GM12892 (cell line): ENCODE measurements around the gene NFKBIA.
A peak's percentile ranks its signal among the peaks of the same experiment; 100 is the strongest.

Experiments used
- DNase-seq: peaks from one replicate; pipeline ENCODE4 v3.0.0; 2011; ENCODE audit not compliant: insufficient read length
- FAIRE-seq: peaks from 2 replicates; lab custom pipeline; 2011; peaks lifted over from hg19 to GRCh38; lab: Jason Lieb, UNC
- POLR2A ChIP-seq: IDR thresholded peaks from 2 replicates; pipeline ENCODE4 v1.6.1; 2011; ENCODE audit warnings: low read depth, low read length, control low read depth
- POLR2AphosphoS5 ChIP-seq: IDR thresholded peaks from 2 replicates; pipeline ENCODE4 v1.6.1; 2011; ENCODE audit warnings: low read depth, low read length, control low read depth
- TAF1 ChIP-seq: IDR thresholded peaks from 2 replicates; pipeline ENCODE4 v1.6.1; 2011; ENCODE audit warnings: low read depth, mild to moderate bottlenecking, control low read depth, low read length, borderline replicate concordance

NFKBIA gene

GRCh38 chr14:35406506-35407305 is 2.2 kb upstream of the NFKBIA start:
- TF ChIP-seq POLR2AphosphoS5: no peak
- TF ChIP-seq TAF1: no peak
- no peak for TF ChIP-seq POLR2A
- peak; percentile 57 for FAIRE-seq
- DNase-seq: no peak

- FAIRE-seq (no peak), DNase-seq (no peak)
- no peak for TF ChIP-seq TAF1
Observed at GRCh38 chr14:35406090-35406489, 1.5 kb upstream of the NFKBIA start.

GRCh38 chr14:35405304-35405996 is 901 bp upstream of the NFKBIA start:
- FAIRE-seq: no peak

GRCh38 chr14:35403603-35404448 is 723 bp downstream of the NFKBIA start:
- TF ChIP-seq TAF1 (0 out of 2 replicates have a peak, but pooled peaks have one; percentile 2), POLR2A (no peak), POLR2AphosphoS5 (peak; percentile 77)
- FAIRE-seq (peak; percentile 88), DNase-seq (peak; percentile 79)

More at GRCh38 chr14:35405304-35405996, 901 bp upstream of the NFKBIA start:
- TF ChIP-seq POLR2A: no peak
- no peak for DNase-seq

- no peak for TF ChIP-seq TAF1
- TF ChIP-seq POLR2AphosphoS5: peak; percentile 78
- FAIRE-seq: no peak
- DNase-seq: no peak
Observed at GRCh38 chr14:35403114-35403602, 1.4 kb downstream of the NFKBIA start.

- peak; percentile 50 for FAIRE-seq
Observed at GRCh38 chr14:35402323-35403113, 2.0 kb downstream of the NFKBIA start.

GRCh38 chr14:35401422-35402265 is 2.9 kb downstream of the NFKBIA start:
- TF ChIP-seq POLR2A (peak; percentile 17; the same call in 1 of the 2 replicates), TAF1 (no peak)
- FAIRE-seq (no peak), DNase-seq (no peak)

More at GRCh38 chr14:35402323-35403113, 2.0 kb downstream of the NFKBIA start:
- TF ChIP-seq POLR2A (peak; percentile 80; the same call in 1 of the 2 replicates), POLR2AphosphoS5 (peak; percentile 54; the same call in 1 of the 2 replicates), TAF1 (no peak)
- no peak for DNase-seq

- DNase-seq (no peak), FAIRE-seq (no peak)
Observed at GRCh38 chr14:35400648-35401421, 3.7 kb downstream of the NFKBIA start.

GRCh38 chr14:35399083-35399937 is 5.2 kb downstream of the NFKBIA start:
- TF ChIP-seq POLR2AphosphoS5 (peak; percentile 70), POLR2A (peak; percentile 42), TAF1 (no peak)
- no peak for DNase-seq
- FAIRE-seq: no peak

More at GRCh38 chr14:35400648-35401421, 3.7 kb downstream of the NFKBIA start:
- TF ChIP-seq POLR2AphosphoS5 (peak; percentile 96), POLR2A (peak; percentile 93), TAF1 (no peak)
